K562 (cell line): ENCODE measurements around the gene AGMO. TPM values are rescaled to one million over a fixed set of nuclear protein-coding genes. Genes with fewer than 3 reads are reported as not detected.

Source experiments
- ATAC-seq: fragments of 200-7000 bp; cut with Tn5 transposase; 3 replicates; pipeline ENCODE4 v1.9.1; 2020; ENCODE audit warnings: moderate library complexity
- BruUV-seq: library from RNA; stranded (reverse); fragments of 400-500 nt; replicated peaks from 2 replicates; lab custom pipeline; 2021; lab: Mats Ljungman, UMichigan
- CTCF ChIA-PET: fragments of 300-600 bp; formaldehyde crosslinking; extraction: SDS; loops from one replicate; lab custom pipeline; 2021; ENCODE audit warnings: low intra/inter-chr PET ratio; lab: Yijun Ruan, JAX
- POLR2A ChIA-PET: fragments of 300-600, 350-650 bp; sonication (Branson Sonifier 250); formaldehyde crosslinking; extraction: SDS; loops from one replicate; lab custom pipeline; 2021; ENCODE audit warnings: antibody characterized with exemption, inconsistent platforms; lab: Yijun Ruan, JAX
- DNase-seq, 4 experiments: peaks; one replicate each; pipeline versions ENCODE4 v3.0.0 to v3.0.0-alpha.2; 2011 to 2018; ENCODE audit warnings: low spot score in 3 of 4, mixed read lengths in 3 of 4; ENCODE audit errors: extremely low read depth in 1 of 4
- FAIRE-seq: peaks from 2 replicates; lab custom pipeline; 2011; peaks lifted over from hg19 to GRCh38; lab: Jason Lieb, UNC
- H2AFZ ChIP-seq: 2 replicates; pipeline ENCODE4 v1.6.0; 2011; ENCODE audit warnings: low read depth, low read length, control low read depth, inconsistent platforms
- H3K27ac ChIP-seq: fragments of 200-600 bp; 3 replicates; pipeline ENCODE4 v1.8.0; 2011; ENCODE audit warnings: low read depth, mild to moderate bottlenecking, control low read depth, inconsistent platforms, low read length, moderate library complexity, mixed read lengths; ENCODE audit errors: extremely low read depth
- H3K27me3 ChIP-seq, 2 experiments: fragments of 300-600 bp in 1 of 2; 2 replicates in 1 of 2; 3 replicates in 1 of 2; pipeline versions ENCODE4 v1.6.0 to v1.8.0; 2011; ENCODE audit warnings: inconsistent platforms in 2 of 2, low read length in 2 of 2, mild to moderate bottlenecking in 1 of 2, mixed read lengths in 1 of 2, moderate library complexity in 1 of 2; ENCODE audit not compliant: control insufficient read depth in 2 of 2, insufficient read depth in 2 of 2
- H3K36me3 ChIP-seq: fragments of 300-600 bp; 3 replicates; pipeline ENCODE4 v1.8.0; 2011; ENCODE audit warnings: mild to moderate bottlenecking, low read length, inconsistent platforms; ENCODE audit not compliant: control insufficient read depth, insufficient read depth
- H3K4me1 ChIP-seq, 2 experiments: fragments of 200-600 bp in 1 of 2; replicated peaks in 1 of 2; 2 replicates in 1 of 2; 3 replicates in 1 of 2; pipeline versions ENCODE4 v1.5.1 to v1.8.0; 2011; ENCODE audit warnings: inconsistent platforms in 2 of 2, low read length in 2 of 2, mild to moderate bottlenecking in 1 of 2, mixed read lengths in 1 of 2, moderate library complexity in 1 of 2; ENCODE audit not compliant: control insufficient read depth in 2 of 2, insufficient read depth in 2 of 2
- H3K4me2 ChIP-seq: 2 replicates; pipeline ENCODE4 v1.6.1; 2011; ENCODE audit warnings: low read length, control low read depth, inconsistent platforms, mixed read lengths; ENCODE audit not compliant: insufficient read depth
- H3K4me3 ChIP-seq: fragments of 200-600 bp; sonication (generic), shearing (Covaris generic); 2 replicates; pipeline ENCODE4 v1.5.1; 2016; ENCODE audit warnings: control low read depth, inconsistent platforms
- H3K79me2 ChIP-seq: fragments of 200-600 bp; 3 replicates; pipeline ENCODE4 v1.8.0; 2011; ENCODE audit warnings: low read length, inconsistent platforms; ENCODE audit not compliant: control insufficient read depth, insufficient read depth
- H3K9ac ChIP-seq, 2 experiments: 2 replicates each; pipeline versions ENCODE4 v1.6.0 to v1.6.1; 2011; ENCODE audit warnings: low read depth in 2 of 2, low read length in 2 of 2, control low read depth in 1 of 2, inconsistent platforms in 1 of 2, mild to moderate bottlenecking in 1 of 2, mixed read lengths in 1 of 2; ENCODE audit not compliant: insufficient read depth in 1 of 2
- H3K9me1 ChIP-seq: one replicate; pipeline ENCODE4 v1.6.0; 2011; ENCODE audit warnings: inconsistent platforms, mild to moderate bottlenecking, low read length, moderate library complexity; ENCODE audit not compliant: control insufficient read depth, insufficient read depth
- H3K9me3 ChIP-seq: replicated peaks from 2 replicates; pipeline ENCODE4 v1.5.1; 2011; ENCODE audit warnings: low read depth, low read length, inconsistent platforms; ENCODE audit not compliant: control insufficient read depth, insufficient read depth
- H4K20me1 ChIP-seq: replicated peaks from 2 replicates; pipeline ENCODE4 v1.6.1; 2011; ENCODE audit warnings: low read length, inconsistent platforms, mixed read lengths; ENCODE audit not compliant: control insufficient read depth, insufficient read depth
- ARHGAP35 ChIP-seq: fragments of 450-650 bp; IDR thresholded peaks from 2 replicates; pipeline ENCODE4 v1.6.1; 2018; ENCODE audit not compliant: partially characterized antibody
- BHLHE40 ChIP-seq: IDR thresholded peaks from 2 replicates; pipeline ENCODE4 v1.6.1; 2011; ENCODE audit warnings: low read length, improper control_type of control experiment
- ELF2 ChIP-seq: fragments of 250-450 bp; sonication (Bioruptor Pico); IDR thresholded peaks from 2 replicates; pipeline ENCODE4 v1.5.0; 2021; ENCODE audit warnings: mild to moderate bottlenecking
- MBD1 ChIP-seq: fragments of 250-450 bp; sonication (Bioruptor Pico); IDR thresholded peaks from 2 replicates; pipeline ENCODE4 v1.8.0; 2022; ENCODE audit warnings: inconsistent platforms
- MXI1 ChIP-seq: IDR thresholded peaks from 2 replicates; pipeline ENCODE4 v1.6.1; 2011; ENCODE audit warnings: low read depth, mild to moderate bottlenecking, improper control_type of control experiment, low read length
- PHF21A ChIP-seq: fragments of 450-650 bp; IDR thresholded peaks from 2 replicates; pipeline ENCODE4 v1.6.1; 2017; ENCODE audit warnings: low read depth, borderline replicate concordance
- POLR2AphosphoS2 ChIP-seq: IDR thresholded peaks from 2 replicates; pipeline ENCODE4 v1.6.1; 2012; ENCODE audit warnings: low read length, improper control_type of control experiment
- POLR2G ChIP-seq: fragments of 200-400 bp; formaldehyde crosslinking; IDR thresholded peaks from 2 replicates; pipeline ENCODE4 v1.6.1; 2017; ENCODE audit warnings: low read depth, mild to moderate bottlenecking, antibody characterized with exemption, low read length, moderate library complexity
- STAG1 ChIP-seq: sonication (generic); formaldehyde crosslinking; IDR thresholded peaks from 2 replicates; pipeline ENCODE4 v1.5.0; 2020; ENCODE audit warnings: missing genetic modification reagents, borderline replicate concordance
- TAF9B ChIP-seq: fragments of 450-650 bp; IDR thresholded peaks from 2 replicates; pipeline ENCODE4 v1.6.1; 2018; ENCODE audit warnings: mild to moderate bottlenecking; ENCODE audit not compliant: partially characterized antibody
- XRCC3 ChIP-seq: fragments of 450-650 bp; IDR thresholded peaks from 2 replicates; pipeline ENCODE4 v1.6.1; 2017; ENCODE audit warnings: mild to moderate bottlenecking, moderate library complexity
- ZNF551 ChIP-seq: fragments of 250-450 bp; sonication (Bioruptor Pico); IDR thresholded peaks from 2 replicates; pipeline ENCODE4 v1.5.0; 2021; ENCODE audit warnings: mild to moderate bottlenecking, moderate library complexity
- ZNF766 ChIP-seq: fragments of 200-800 bp; sonication (Bioruptor generic); conservative IDR thresholded peaks from 2 replicates; pipeline ENCODE4 v1.6.1; 2016; ENCODE audit warnings: missing genetic modification characterization, missing compliant biosample characterization
- WGBS: fragments of 100-300 bp; shearing (Covaris generic); methylation state at CpG from one replicate; pipeline ENCODE4 v1.1.6; 2016; ENCODE audit warnings: low coverage, mixed read lengths; ENCODE audit not compliant: insufficient coverage; ENCODE audit errors: missing lambda C conversion rate; 5-methylcytosine and 5-hydroxymethylcytosine counted together
- in situ Hi-C: fragments of 300-500 bp; cut with MboI; formaldehyde crosslinking; loops from 4 replicates; pipeline ENCODE4 v1.15.0; 2018; ENCODE audit warnings: inconsistent platforms, mixed read lengths
- intact Hi-C: fragments of 100-400 bp; cut with micrococcal nuclease; formaldehyde crosslinking; loops from 2 replicates; pipeline ENCODE4 v1.14.2; 2022
- polyA plus RNA-seq, 8 experiments: library from polyadenylated mRNA; depleted of rRNA in 4 of 8; stranded (reverse) in 5 of 8; unstranded in 3 of 8; fragments of >200 nt; fragmentation: Nextera tagmentation in 2 of 8; fragmentation: Illumina TruSeq in 1 of 8; extraction: Ambion mirVana in 2 of 8; extraction: Trizol in 1 of 8; gene quantifications; 2 replicates each; pipeline versions ENCODE4 v1.2.1 to v1.2.3, GENCODE V29; 2011 to 2014; ENCODE audit warnings: inconsistent platforms in 1 of 8, missing spikeins in 1 of 8
- total RNA-seq, 7 experiments: library from RNA; depleted of rRNA in 6 of 7; stranded (reverse); fragments of >200 nt in 6 of 7; fragmentation: Illumina TruSeq in 2 of 7; extraction: Trizol in 2 of 7; gene quantifications; 2 replicates each; pipeline versions ENCODE4 v1.2.1 to v1.2.3, GENCODE V29; 2011 to 2021; ENCODE audit warnings: low replicate concordance in 1 of 7

Gene AGMO
- total and polyA plus RNA-seq, 9 of the 15 experiments (the other 6 are each of a cell fraction or from before 2014, with no cell fraction given): 0.30 to 1.4 (median 0.69) TPM; not detected in 1

- Histone ChIP-seq H3K4me1 (no peaks in the 10 kb centered on the region), H3K79me2 (no peaks in the 10 kb centered on the region), H2AFZ (no peak overlapping the region), H3K9me3 (0 out of 2 replicates have a peak, but pooled peaks cover 2% of the 10 kb centered on the region), H3K27me3 (no peaks in the 10 kb centered on the region), H3K9ac (no peak overlapping the region), H4K20me1 (no peaks in the 10 kb centered on the region), H3K27ac (no peak overlapping the region), H3K9me1 (no peaks in the 10 kb centered on the region), H3K4me2 (no peak overlapping the region), H3K36me3 (no peaks in the 10 kb centered on the region), H3K4me3 (no peak overlapping the region)
- TF ChIP-seq ZNF766 (no peak), ARHGAP35 (no peak)
- CTCF ChIA-PET: interaction anchor here (0.6 kb wide), 1 partner anchor 43 kb away, joined by 3 read pairs; no protein-coding TSS in a partner anchor
- in situ Hi-C loops (no loop called here), intact Hi-C loops (no loop called here)
- 0% methylated on average over 1 of the region's 1 CpG for WGBS
- ATAC-seq: no peak
- POLR2A ChIA-PET: no interaction called here
- BruUV-seq: no TSS peak
- DNase-seq: no peak
- FAIRE-seq: no peak
These were observed 343.6 kb downstream of the AGMO start for GRCh38 chr7:15218261-15218660.

- ChIA-PET POLR2A (no interaction called here), CTCF (no interaction called here)
- no peak overlapping the region for H3K4me2 ChIP-seq
- H3K27me3 ChIP-seq: no peaks in the 10 kb centered on the region
- TF ChIP-seq POLR2AphosphoS2: no peak
- no peak for TF ChIP-seq MXI1
- TF ChIP-seq BHLHE40: no peak
- no peak for TF ChIP-seq TAF9B
- TF ChIP-seq STAG1 (CRISPR knock-in tag): no peak
- no peak for TF ChIP-seq ZNF551 (CRISPR knock-in tag)
- no peak for TF ChIP-seq XRCC3
- no peak for TF ChIP-seq MBD1 (CRISPR knock-in tag)
- no peak for TF ChIP-seq PHF21A
- no peak for TF ChIP-seq POLR2G
- TF ChIP-seq ELF2 (CRISPR knock-in tag): no peak
- no peak overlapping the region for H2AFZ ChIP-seq
- in situ Hi-C loops (no loop called here), intact Hi-C loops (no loop called here)
- no peak overlapping the region for H3K27ac ChIP-seq
- no peaks in the 10 kb centered on the region for H3K36me3 ChIP-seq
- H3K9ac ChIP-seq: no peak overlapping the region
- no peaks in the 10 kb centered on the region for H4K20me1 ChIP-seq
- FAIRE-seq (no peak), DNase-seq (no peak), ATAC-seq (no peak)
- no peak overlapping the region for H3K4me3 ChIP-seq
- no peaks in the 10 kb centered on the region for H3K4me1 ChIP-seq
- no peaks in the 10 kb centered on the region for H3K9me1 ChIP-seq
- H3K9me3 ChIP-seq: 0 out of 2 replicates have a peak, but pooled peaks cover 2% of the 10 kb centered on the region
- no peaks in the 10 kb centered on the region for H3K79me2 ChIP-seq
- BruUV-seq: no TSS peak
- 0% methylated on average over 4 of the region's 4 CpGs for WGBS
These were observed 346.2 kb downstream of the AGMO start for GRCh38 chr7:15215616-15216015.
